NK-92 treated with Interleukin-12 subunit alpha and Interleukin-12 subunit beta, amount 100 ng/mL, for 24 hours (cell line): Measurements from ENCODE around the gene TMEM220.
A peak's percentile ranks its signal among the peaks of the same experiment; 100 is the strongest.
"Not testable (repeated sequence)": the region's sequence is repeated elsewhere in the genome, so short reads cannot be mapped to it uniquely, and the experiment has no call there.

Experiments used
- DNase-seq: peaks from one replicate; lab custom pipeline; 2025; lab: John Stamatoyannopoulos, UW

TMEM220 gene

DNA sequence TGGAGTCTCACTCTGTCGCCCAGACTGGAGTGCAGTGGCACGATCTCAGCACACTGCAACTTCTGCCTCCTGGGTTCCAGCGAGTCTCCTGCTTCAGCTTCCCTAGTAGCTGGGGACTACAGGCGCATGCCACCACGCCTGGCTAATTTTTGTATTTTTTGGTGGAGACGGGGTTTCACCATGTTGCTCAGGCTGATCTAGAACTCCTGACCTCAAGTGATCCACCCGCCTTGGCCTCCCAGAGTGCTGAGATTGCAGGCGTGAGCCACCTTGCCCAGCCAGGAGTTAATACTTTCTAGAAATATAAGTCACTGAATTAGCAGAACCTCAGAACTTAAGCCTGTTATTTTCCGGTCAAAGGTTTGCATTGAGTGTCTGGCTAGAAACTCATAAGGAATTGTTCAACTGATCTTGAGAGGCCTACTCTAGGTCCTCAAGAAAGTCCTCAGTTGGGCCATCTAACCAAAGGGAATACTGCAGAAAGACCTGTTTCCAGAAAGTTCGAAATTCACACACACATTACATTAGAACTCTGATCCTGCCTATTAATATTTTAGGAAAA lies 1.4 kb downstream of the TMEM220 start:
- no peak for DNase-seq

DNA sequence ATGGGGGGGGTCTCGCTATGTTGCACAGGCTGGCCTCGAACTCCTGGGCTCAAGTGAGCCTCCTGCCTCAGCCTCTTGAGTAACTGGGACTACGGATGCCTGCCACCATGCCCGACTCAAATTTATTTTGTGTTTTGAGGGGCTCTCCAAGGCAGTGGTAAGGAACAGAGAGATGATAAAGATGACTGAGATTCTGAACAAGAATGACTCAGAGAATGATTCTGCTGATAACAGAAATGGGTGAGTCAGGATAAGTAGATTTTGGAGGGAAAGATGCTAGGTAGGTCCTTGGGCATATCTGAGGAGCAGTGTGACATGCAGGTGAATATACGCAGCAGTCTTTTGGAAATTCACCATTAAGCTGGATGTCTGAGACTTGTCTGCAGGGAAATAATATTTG lies 2.6 kb downstream of the TMEM220 start:
- no peak for DNase-seq

DNA sequence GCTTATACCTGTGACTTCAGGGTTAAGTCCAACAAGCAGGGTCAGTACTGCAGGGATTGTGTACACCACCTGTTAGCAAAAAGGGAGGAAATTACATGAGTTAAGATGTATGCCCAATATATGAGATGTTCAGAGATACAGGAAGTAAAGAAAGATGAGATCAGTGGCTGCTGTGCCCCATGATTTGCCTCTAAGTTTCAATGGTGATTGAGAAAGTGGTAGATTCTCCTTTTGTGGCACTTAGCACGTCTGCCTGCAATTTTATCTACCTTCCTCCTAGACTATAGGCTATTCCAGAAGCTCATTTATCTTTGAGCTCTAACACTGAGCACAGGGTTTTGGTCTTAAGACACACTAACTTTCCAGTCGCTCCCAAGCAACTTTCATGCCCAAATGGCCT lies 3.6 kb downstream of the TMEM220 start:
- no peak for DNase-seq

DNA sequence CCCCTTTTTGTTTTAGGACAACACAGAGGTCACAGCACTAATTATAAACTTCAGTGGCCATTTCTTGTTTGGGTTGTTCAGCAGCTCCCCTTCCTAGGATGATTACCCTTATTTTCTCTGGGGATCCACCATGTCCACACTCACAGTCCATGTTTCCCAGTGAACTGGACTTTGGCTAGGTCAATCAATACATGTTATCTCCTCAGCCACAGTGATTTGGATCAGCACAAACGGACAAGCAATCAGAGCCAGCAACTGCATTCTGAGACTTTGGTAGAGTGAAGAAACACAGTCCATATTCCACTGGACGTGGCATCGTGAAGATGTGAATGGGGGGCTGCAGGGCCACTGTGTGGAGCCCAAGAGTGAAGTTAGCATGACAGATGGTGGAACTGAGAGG lies 4.6 kb downstream of the TMEM220 start:
- no peak for DNase-seq

DNA sequence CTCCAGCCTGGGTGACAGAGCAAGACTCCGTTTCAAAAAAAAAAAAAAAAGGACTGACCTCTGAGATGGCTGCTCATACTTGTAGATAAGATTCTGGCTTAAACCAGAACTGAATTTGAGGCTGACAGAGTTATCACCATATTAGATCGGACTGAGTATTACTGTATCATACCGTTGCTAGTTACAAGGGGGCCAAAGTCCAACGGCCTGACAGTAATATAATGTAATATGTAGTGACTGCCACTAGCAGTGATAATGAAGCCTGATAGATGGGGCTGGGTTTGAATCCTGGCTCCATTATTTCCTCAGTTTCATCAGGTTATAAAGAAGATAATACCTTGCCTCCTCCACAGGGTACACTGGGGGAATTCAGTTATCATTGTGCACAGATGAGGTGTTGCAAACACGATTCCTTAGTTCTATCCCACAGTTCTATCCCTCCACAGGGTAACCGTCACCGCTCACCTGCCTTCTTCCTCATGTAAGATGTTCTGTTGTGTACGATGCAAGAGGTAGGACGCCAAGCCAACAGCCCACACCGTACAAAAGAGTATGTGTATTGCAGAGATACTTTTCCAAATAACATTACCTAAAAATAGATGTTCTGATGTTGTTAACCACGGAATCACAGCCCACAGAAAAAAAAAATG lies 5.2 kb downstream of the TMEM220 start:
- no peak for DNase-seq

DNA sequence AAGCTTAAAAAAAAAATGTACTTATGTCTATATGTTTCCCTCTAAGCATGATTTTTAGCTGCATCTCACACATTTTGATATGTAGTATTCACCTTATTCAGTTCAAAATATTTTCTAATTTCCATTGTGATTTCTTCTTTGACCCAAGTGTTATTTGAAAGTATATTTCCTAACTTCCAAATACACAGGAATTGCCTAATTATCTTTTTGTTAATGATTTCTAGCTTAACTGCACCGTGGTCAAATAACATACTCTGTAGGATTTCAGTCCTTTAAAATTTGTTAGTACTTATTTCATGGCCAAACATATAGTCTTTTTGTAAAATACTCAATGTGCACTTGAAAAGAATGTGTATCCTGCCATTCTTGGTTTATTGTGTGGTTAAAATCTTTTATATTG lies 11.3 kb downstream of the TMEM220 start:
- no peak for DNase-seq

DNA sequence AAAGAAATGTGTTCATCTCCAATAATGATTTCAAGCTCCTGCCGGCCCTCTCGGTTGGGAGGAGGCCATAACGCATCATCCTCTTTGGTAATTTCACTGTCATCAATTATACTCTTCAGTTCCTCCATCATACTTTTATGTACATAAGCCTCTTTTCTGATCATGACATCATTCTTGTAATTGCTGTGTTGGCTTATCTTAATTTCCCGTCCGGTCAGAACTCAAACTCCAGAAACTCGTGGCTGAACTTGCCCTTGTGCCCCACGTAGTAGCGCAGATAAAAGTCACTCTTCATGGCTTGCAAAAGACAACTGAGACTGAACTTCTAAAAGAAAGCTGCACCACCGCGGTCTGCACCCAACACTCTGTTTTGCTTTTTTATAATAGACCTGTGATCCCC lies 13.6 kb downstream of the TMEM220 start:
- no peak for DNase-seq

DNA sequence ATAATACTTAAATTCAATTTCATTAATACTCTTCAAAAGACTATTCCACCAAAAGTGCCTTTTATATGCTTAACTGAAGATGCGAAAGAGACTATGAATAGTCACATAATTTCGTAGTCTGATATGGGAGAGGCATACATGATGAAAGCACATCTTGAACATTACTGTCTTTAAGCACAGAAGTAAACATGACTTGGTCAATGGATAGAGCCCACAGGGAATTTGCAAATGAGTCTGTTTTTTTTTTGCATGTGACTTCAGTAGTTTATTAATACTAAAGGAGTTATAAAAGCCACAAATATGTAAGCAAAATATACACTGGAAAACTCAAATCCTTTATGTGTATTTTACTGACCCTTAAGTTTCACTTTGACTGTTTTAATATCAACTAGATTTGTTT lies 16.5 kb downstream of the TMEM220 start:
- no peak for DNase-seq

DNA sequence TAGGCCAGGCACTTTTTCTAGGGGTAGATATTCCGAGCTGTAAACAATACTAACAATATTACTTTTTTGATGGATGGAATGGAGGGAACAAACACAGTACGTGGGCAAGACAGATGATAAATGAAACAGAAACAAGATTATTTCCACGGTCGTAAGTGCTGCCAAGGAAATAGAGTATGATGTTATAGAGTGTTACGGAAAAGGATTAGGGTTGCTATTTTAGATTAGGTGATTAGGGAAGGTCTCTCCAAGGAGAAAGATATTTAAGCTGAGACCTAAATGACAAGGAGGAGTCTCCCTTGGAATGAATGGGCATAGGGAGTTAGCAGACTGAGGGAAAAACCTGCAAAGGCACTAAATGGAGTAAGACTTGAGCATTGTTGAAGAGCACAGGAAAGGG lies 24.1 kb downstream of the TMEM220 start:
- no peak for DNase-seq

DNA sequence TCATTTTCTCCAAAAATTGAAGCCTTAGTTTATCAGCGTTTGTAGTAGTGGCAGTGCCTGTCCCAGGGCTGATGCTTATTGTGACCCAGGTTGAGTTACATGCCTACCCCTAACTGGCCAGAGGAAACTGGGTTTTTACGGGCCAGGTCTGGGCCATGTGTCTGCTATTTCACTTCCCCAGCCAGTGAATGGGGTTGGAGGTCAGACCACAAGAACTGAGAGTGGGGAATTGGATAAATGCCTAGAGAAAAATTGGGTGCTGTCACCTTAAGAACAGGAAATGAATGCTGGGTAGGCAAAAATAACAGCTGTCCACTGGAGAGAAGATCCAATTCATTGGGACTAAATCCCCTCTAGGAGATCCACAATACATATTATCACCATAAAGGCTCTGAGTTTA lies 27.2 kb downstream of the TMEM220 start:
- no peak for DNase-seq

DNA sequence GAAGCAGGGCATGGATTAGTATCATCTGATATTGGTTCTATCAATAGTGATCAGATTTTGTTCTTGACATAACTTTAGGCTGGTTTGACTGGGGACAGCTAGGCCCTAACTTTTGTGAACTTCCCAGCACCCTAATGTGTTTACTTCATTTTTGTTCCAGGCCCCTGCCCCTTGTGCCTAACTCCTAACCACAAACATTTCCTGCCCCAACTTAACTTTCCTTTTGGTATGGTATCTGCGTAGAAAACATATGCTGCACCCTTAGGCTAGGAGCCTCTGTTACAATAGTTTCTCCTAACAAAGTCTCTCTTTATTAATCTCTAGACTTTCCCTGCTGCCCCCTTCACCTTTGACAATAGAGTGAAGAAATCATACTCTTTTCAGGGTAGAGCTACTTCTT lies 30.0 kb downstream of the TMEM220 start:
- DNase-seq, result no peak

DNA sequence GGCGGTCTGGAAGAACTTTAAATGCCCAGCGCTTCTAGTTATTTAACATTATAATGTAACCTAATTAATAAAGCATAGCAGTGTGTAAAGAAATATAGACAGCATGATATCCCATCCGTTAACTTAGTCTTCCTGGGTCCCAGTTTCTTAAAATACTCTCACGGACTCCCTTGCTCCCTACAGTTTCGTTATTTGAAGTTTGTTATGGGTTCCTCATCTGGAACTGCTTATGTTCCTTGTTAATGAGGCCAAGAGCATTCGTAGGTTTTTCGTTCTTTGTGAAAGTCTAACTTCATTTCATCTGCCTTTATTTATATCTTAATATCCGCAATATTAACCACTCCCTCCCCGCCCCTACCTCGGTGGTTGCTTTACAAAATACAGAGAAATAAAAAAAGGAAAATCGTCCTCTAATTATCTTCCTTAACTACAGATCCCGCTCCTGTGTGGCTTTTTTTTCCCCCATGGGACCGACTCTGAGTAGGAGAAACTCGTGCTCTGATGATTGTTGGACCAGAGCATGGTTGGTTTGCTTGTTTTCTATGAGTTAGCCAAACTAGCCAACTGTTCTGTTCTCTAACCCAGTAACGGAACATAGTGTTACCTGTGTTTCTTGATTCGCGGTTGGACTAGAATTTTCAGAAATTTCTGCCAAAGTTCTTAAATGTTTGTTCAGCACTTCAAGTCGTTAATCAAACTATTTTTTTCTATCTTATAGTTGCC lies 31.6 kb downstream of the TMEM220 start:
- no peak for DNase-seq

DNA sequence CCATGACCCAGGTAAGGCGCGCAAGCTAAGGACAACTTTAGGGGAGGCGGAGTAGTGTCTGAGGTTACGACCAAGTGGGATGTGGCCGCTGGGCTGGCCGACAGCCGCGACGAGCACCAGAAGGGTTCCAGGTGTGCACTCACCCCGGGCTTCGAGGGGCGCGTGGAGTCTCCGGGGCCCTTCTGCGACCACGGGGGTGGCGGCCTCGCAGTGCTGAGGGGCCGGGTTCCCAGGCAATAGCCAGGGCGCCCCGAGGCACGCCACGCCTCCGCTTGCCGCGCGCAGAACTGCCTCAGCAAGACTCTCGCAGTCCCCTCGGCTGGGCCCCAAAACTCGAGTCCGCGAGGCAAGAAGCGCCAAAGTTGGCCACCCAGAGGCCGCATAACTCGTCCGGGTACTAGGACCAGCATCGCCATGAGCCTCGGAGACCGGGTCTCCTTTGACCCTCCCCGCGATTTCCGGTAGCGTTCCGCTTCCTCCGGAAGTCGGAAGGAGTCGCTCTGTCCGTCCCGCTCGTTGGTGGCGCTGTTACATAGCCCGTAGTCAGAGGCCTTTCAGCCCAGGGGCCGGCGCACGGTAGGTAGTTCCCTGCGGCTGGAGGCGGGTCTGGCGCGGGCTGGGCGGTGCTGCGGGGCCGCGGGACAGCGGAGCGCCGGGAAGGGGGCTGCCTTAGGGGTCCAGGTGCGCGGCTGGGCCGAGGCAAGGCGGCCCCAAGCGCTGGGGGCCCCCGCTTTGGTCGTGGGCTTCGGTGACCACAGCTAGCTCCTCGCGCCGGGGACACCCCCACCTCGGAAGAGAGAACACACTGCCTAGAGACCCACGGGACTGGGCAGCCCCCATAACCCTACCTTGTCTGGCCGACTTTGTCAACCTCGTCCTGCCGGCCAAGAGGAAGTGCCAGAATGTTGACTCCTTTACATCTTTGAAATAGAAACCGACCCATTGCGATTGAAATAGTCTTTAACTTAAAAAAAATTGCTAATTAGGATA lies 32.4 kb downstream of the TMEM220 start, which contains the start of the genes ADPRM and SCO1:
ADPRM (plus strand) TSS at position 503 of the 990 bp plus-strand sequence. CDS start 7,333 bp downstream, outside the sequence.
SCO1 (minus strand) TSS at position 442 of the 990 bp plus-strand sequence; CDS start at position 416, 26 bp downstream.
- peak; percentile 72 for DNase-seq

DNA sequence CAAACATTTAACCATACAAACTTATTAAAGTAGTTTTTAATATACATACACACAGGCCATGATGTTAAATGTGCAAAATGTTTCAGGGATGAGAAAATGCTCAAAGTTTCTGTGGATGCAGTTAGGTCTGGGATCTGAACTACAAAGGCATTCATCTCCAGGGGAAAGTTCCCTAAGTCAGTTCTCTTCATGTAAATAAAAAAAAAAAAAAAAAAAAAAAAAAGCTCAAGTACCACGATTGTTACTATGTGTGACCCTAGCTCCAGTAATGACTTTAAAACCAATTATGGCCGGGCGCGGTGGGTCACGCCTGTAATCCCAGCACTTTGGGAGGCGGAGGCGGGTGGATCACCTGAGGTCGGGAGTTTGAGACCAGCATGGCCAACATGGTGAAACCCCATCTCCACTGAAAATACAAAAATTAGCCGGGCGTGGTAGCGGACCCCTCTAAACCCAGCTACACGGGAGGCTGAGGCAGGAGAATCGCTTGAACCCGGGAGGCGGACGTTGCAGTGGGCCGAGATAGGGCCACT lies 33.9 kb downstream of the TMEM220 start:
- not testable (repeated sequence) for DNase-seq

DNA sequence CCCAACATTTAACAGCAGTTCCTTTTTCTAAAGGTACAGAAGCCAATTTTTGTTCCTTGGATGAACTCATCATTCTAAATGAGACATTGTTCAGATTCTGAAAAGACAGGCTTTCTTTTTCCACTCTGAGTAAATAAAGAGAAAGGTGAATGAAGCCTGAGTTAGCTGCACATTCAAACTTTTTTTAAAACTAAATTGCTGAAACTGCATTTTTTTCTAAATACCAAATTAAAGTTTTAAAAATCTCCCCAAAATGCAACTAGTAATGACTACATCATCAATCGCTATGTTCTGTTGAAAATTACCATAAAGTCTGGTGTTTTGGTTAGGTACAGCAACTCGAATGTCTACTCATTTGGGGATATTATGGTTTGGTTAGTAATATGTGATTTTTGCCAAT lies 42.3 kb downstream of the TMEM220 start:
- DNase-seq, result no peak

DNA sequence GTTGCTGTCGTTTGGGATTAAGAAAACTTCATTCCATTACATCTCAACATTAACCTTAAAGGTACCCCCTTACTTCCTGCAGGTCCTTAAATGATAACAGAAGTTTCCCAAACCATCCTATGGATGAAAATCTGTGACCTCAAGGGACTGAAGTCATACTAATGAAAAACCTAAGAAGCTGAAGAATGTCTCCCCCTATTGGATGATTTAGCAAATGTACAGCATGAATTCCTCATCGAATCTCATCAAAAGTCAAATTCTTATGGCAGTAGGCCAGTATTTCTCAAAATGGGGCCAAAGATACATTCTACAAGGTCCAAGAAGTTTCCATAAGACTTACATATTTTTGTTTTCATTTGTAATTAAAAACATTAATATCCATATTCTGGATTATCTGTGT lies 46.0 kb downstream of the TMEM220 start:
- no peak for DNase-seq

DNA sequence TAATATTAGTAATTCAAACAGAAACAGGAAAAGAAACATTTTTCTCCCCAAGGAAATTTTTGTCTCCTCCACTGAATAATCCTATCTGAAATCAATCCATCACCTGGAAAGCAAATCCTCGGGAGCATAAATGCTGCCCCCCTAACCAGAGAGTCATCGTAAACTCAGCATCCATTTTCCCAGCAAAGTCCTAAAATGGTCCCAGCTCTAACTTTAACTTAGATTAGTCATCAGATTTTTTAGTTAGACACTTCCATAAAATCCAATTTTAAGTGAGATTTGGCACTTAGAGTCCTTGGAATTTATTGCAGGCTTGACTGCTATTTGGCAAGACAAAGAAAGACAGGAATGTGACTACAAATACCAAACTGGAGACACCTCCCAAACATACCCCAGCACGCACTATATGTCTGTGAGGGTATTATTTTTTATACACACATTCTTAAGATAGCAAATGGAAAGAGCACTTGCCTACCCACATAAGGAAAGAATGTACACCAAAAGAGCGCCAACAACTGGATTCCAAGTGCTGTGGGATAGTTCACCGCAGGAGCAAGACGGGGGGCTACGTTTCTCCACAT lies 47.9 kb downstream of the TMEM220 start:
- no peak for DNase-seq

DNA sequence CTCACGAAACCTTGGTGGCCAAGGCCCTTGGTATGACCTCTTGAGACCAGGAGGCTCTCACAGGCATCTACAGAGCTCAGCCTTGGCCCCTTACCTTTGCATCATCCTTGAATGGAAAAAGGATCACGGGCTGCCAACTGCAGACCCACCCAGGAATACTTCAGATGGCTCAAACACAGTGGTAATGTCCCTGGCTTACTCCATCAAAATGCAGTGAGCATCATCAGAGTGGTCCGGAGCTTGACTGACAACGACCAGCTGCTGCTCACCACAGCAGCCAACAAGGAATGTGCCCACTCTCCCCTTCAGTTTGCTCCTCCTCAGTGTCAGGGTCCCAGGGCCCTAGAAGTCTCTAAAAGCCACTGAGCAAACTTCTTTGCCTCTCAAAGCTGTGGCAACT lies 55.1 kb downstream of the TMEM220 start:
- DNase-seq, result no peak

DNA sequence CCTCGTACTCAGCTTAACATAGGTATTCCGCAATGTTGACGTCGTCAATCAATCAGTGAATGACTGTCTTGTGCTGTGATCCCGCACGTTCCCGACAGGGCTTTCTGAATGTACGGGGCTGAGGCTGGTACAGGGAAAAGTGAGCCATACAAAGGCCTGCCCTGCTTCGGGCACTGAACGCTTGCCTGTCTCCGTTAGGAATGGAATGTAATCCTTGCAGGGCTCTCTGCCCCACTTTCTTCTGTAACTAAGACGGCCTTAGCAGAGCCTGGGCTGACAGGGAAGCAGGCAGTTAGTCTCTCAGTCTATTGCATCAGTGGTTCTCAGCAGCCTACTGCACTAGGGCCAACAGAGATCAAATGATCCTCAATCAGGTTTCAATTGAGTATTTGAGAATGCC lies 56.5 kb downstream of the TMEM220 start:
- no peak for DNase-seq

DNA sequence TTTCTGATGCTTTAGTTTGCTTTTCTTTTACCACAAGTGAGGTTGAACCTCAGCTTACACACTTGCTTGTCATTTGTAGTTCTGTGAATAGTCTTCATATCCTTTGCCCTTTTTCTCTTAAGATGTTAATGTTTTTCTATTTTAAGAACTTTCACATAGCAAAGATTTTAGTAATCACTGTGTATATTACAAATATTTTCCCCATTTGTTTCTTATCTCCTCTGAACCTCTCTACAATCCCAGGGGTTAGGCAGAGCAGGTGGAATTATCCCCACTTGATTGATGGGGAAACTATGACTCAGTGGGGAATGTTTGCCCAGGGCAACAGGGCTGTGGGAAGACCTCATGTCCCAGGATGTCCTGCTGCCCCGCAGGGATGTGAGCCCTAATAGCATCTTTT lies 61.0 kb downstream of the TMEM220 start:
- DNase-seq, result no peak

DNA sequence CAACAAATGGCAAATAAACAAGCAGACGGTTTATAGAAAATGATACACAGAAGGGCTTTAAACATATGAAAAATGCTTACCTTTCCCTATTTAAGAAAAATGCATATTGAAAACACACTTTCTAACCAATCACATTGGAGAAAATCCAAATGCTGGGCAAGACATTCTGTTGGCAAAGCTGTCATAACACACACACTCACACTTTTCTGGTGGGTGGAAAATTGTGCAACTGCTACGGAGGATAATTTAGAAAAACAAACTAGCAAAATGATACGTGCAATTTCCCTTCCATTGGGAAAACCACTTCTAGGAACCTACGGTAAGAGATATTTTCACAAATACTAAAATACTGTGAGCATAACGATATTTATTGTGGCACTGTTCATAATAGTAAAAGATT lies 62.9 kb downstream of the TMEM220 start:
- DNase-seq, result no peak

DNA sequence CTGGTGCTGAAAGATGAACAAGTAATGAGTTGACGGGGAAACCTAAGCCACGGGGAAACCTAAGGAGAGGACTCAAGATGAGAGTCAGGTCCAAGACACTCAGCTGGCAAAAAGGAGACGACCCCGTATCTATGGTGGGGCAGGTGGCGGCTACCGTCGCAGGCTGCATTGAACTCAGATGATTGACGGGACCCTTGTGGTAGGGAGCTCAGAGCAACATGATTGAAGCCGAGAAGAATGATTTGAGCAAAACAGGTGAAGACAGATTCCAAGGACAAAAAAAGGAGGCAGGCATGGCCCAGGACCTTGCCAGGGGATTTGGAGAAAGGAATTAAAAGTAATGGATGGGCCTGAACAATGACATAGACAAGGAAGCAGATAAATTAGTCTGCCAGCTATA lies 65.3 kb downstream of the TMEM220 start:
- DNase-seq, result no peak
